ENCODE measurements around the gene HRH1.
A peak's percentile ranks its signal among the peaks of the same experiment; 100 is the strongest.

HRH1 gene

GRCh38 chr3:11185564-11186317, 31.4 kb downstream of the HRH1 start (continued):
- TF ChIP-seq, protein P1, sequence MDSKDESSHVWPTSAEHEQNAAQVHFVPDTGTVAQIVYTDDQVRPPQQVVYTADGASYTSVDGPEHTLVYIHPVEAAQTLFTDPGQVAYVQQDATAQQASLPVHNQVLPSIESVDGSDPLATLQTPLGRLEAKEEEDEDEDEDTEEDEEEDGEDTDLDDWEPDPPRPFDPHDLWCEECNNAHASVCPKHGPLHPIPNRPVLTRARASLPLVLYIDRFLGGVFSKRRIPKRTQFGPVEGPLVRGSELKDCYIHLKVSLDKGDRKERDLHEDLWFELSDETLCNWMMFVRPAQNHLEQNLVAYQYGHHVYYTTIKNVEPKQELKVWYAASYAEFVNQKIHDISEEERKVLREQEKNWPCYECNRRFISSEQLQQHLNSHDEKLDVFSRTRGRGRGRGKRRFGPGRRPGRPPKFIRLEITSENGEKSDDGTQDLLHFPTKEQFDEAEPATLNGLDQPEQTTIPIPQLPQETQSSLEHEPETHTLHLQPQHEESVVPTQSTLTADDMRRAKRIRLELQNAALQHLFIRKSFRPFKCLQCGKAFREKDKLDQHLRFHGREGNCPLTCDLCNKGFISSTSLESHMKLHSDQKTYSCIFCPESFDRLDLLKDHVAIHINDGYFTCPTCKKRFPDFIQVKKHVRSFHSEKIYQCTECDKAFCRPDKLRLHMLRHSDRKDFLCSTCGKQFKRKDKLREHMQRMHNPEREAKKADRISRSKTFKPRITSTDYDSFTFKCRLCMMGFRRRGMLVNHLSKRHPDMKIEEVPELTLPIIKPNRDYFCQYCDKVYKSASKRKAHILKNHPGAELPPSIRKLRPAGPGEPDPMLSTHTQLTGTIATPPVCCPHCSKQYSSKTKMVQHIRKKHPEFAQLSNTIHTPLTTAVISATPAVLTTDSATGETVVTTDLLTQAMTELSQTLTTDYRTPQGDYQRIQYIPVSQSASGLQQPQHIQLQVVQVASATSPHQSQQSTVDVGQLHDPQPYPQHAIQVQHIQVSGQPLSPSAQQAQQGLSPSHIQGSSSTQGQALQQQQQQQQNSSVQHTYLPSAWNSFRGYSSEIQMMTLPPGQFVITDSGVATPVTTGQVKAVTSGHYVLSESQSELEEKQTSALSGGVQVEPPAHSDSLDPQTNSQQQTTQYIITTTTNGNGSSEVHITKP (tag by site-specific recombination; IDR thresholded peaks at IDR 0.05): peak; percentile 36; the same call in 1 of the 2 replicates
- TF ChIP-seq GLIS1 (tag by site-specific recombination; IDR thresholded peaks at IDR 0.05) (peak; percentile 50), ZNF692 (tag by site-specific recombination; IDR thresholded peaks at IDR 0.05) (peak; percentile 32; the same call in 1 of the 2 replicates), MYNN (tag by site-specific recombination; IDR thresholded peaks at IDR 0.05; ENCODE audit: borderline replicate concordance) (no peak), KLF16 (tag by site-specific recombination; IDR thresholded peaks at IDR 0.05) (peak; percentile 40; the same call in 1 of the 2 replicates), ZIC2 (tag by site-specific recombination; IDR thresholded peaks at IDR 0.05) (0 out of 2 replicates have a peak, but pooled peaks have one; percentile 8), ZBTB20 (tag by site-specific recombination; IDR thresholded peaks at IDR 0.05) (peak; percentile 17; the same call in 1 of the 2 replicates), ZNF645 (tag by site-specific recombination; IDR thresholded peaks at IDR 0.05) (no peak), TRIM28 (IDR thresholded peaks at IDR 0.05; ENCODE audit: borderline replicate concordance, low read length) (no peak), ZNF600 (tag by site-specific recombination; IDR thresholded peaks at IDR 0.05) (peak; percentile 52; the same call in 1 of the 2 replicates), ZNF157 (tag by site-specific recombination; IDR thresholded peaks at IDR 0.05) (no peak), KLF1 (tag by site-specific recombination; IDR thresholded peaks at IDR 0.05) (peak; percentile 71), ZNF274 (IDR thresholded peaks at IDR 0.05; ENCODE audit: low read length) (no peak), ZNF274 (tag by site-specific recombination; IDR thresholded peaks at IDR 0.05; ENCODE audit: borderline replicate concordance) (no peak), ZNF24 (tag by site-specific recombination; IDR thresholded peaks at IDR 0.05) (no peak), ZNF768 (tag by site-specific recombination; IDR thresholded peaks at IDR 0.05) (no peak), ZNF280D (tag by site-specific recombination; IDR thresholded peaks at IDR 0.05) (no peak), RBAK (tag by site-specific recombination; IDR thresholded peaks at IDR 0.05) (no peak)
- TF ChIP-seq, protein P2, sequence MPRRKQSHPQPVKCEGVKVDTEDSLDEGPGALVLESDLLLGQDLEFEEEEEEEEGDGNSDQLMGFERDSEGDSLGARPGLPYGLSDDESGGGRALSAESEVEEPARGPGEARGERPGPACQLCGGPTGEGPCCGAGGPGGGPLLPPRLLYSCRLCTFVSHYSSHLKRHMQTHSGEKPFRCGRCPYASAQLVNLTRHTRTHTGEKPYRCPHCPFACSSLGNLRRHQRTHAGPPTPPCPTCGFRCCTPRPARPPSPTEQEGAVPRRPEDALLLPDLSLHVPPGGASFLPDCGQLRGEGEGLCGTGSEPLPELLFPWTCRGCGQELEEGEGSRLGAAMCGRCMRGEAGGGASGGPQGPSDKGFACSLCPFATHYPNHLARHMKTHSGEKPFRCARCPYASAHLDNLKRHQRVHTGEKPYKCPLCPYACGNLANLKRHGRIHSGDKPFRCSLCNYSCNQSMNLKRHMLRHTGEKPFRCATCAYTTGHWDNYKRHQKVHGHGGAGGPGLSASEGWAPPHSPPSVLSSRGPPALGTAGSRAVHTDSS (tag by site-specific recombination; IDR thresholded peaks at IDR 0.05): no peak

All from HEK293 (cell line).